Inflammatory macrophage (primary cell): ENCODE measurements around the gene USP24.
"Not testable (repeated sequence)": the region's sequence is repeated elsewhere in the genome, so short reads cannot be mapped to it uniquely, and the experiment has no call there.

Source experiments
- DNase-seq, 2 donors: peaks; one replicate each; pipeline ENCODE4 v3.0.0-alpha.2; 2020 to 2022

Gene USP24

DNA sequence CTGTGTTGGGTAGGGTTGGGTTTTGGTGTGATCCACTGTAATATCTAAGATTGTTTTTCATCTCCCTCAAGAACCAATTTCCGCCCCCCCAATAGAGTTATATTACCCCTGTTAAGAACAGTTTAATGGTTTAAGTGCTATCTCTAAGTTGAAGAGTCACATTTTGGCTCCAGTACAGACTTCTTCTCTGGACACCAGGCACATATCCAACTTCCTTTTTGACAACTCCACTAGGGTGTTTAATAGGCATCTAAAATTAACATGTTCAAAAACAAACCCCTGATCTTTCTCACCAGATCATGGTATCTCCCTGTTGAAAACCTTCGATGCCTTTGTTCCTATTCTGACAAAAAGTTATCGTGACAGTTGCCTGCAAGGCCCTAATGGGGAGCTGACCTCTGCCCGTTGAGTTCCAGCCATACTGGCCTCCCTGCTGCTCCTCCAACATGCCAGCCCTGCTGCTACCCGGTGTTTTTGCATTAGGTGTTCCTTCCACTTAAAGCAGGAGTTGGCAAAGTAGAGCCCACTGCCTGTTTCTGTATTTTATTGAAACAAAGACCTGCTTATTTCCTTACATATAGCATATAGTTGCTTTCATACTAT is 18.6 kb downstream of the USP24 start:
- no peak for DNase-seq

DNA sequence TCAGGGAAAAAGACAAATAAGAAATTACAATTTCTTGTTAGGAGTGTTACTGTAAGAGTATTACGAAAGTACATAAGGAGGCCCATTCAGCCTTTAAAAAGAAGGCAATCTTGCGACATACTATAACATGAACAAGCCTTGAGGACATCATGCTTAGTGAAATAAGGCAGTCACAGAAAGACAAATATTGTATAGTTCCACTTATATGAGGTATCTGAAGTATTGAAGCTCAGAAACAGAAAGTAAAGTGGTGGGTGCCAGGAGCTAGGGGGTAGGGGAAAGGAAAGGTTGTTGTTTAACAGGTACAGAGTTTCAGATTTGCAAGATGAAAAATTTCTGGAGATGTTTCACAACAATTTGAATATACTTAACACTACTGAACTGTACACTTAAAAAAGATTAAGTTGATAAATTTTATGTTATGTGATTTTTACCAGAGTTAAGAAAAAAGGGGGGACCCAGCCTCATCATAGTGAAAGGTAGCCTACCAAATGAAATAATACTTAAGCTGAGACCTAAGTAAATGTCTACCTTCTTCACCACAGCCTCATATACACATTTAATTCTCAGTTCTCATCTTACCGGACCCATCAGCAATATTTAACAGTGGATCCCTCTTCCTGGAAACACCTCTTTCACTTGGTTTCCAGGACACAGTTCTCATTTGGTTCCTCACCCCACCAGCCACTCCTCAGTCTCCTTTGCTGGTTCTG is 19.5 kb downstream of the USP24 start:
- DNase-seq = peak; percentile 66 to 79

DNA sequence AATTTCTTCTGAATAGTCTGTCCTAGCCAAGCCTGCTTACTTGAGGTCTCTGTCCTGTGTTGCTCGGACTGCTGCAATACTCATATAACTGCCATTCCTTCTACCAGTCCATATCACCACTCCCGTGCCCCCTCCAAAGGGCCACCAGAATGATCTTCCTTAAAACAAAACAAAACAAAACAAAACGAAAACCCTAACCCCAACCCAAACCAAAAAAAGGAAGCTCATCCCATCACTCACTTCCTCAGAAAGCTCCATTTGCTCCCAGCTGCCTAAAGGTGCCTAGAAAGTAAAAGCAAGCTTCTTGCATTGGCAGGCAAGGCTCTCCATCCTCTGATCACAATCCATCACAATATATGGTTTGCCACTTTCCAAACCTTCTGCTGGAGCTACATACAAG is 20.3 kb downstream of the USP24 start:
- DNase-seq = peak in 1 of 2 donors; percentile 31

DNA sequence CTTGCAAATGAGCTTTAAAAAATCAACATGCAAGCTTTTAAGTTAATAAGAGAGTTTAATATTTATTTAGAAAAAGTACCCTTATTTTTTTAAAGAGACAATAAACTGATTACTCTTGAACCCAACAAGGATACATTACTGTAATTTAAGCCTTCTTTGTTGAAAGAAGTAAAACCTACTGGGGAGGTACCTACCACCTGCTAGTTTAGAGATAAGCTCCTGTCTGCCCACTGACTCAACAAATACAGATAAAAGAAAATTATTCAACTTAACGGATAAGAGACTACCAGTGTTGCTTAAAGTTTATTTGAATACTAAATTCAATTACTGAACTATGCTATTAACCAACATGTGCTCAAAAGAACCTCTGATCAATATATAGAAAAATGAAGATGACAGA is 23.1 kb downstream of the USP24 start:
- no peak for DNase-seq

DNA sequence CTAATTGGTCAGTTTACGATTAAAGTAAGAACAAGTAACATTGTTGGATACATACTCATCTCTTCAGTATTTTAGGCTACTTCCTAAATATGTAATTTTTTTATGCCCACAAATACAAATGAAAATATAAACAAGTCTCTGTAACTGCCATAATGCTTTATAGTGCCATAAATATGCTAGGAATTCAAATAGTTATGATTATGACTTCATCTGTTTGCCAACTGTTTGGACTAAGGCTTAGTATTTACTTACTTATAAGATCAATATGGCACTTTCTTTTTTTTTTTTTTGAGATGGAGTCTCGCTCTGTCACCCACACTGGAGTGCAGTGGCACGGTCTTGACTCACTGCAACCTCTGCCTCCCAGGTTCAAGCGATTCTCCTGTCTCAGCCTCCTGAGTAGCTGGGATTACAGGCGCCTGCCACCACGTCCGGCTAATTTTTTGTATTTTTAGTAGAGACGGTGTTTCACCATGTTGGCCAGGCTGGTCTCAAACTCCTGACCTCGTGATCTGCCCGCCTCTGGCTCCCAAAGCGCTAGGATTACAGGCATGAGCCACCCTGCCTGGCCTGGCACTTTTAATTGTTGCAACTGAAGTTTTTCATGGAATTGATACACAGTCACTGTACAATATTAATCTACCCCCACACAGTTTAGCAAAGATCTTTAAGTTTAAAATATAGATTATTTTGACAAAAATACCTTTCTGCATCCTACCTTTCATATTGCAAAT is 23.8 kb downstream of the USP24 start:
- not testable (repeated sequence) for DNase-seq

DNA sequence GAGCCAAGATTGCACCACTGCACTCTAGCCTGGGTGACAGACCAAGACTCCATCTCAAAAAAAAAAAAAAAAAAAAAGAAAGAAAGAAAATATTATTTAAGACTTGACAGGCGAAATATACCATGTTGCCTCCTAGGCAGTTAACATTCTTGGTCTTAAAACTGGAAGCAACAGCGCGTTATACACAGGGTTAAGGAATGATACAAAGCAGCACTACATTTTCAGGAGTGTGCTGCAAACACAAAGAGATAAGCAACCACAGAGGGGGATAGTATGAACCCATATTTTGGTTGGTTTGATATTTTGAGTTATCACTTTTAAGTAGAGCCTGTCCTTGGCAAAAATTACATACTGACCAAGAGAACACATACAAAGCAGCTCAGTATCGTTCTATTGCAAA is 25.1 kb downstream of the USP24 start:
- no peak for DNase-seq

DNA sequence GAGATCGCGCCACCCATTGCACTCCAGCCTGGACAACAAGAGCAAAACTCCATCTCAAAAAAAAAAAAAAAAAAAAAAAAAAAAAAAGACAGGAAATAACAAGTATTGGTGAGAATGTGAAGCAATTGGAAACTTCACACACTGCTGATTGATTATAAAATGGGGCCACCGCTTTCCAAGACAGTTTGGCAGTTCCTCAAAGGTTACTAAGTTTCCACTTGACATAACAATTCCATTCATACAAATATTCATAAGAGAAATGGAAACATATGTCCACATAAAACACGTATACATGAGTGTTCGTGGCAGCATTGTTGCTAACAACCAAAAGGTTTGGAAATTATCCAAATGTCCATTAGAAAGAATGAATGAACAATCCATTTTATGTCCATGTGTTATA is 26.3 kb downstream of the USP24 start:
- no peak for DNase-seq

DNA sequence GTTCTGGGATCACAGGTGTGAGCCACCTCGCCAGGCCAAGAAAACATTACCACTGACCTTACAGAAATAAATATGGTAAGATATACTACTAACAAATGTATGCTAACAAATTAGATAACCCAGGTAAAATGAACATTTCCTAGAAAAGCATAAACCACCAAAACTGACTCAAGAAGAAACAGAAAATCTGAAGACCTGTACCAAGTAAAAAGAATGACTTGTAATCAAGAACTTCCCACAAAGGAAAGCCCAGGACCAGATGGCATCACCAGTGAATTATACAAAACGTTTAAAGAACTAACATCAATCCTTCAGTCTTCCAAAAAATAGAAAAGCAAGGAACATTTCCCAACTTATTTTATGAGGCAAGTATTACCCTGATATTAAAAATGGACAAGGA is 29.3 kb downstream of the USP24 start:
- DNase-seq = no peak

DNA sequence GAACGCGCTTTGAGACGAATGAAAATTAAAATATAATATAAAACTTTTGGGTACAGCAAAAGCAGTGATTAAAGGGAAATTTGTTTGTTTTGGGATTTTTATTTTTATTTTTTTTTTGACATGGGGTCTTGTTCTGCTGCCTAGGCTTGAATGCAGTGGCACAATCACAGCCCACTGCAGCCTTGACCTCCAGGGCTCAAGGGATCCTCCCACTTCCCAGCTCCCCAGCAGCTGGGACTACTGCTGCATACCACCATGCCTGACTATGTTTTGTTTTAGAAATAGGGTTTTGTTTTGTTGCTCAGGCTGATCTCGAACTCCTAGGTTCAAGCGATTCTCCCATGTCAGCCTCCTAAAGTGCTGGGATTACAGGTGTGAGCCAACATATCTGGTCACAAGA is 30.3 kb downstream of the USP24 start:
- no peak for DNase-seq

DNA sequence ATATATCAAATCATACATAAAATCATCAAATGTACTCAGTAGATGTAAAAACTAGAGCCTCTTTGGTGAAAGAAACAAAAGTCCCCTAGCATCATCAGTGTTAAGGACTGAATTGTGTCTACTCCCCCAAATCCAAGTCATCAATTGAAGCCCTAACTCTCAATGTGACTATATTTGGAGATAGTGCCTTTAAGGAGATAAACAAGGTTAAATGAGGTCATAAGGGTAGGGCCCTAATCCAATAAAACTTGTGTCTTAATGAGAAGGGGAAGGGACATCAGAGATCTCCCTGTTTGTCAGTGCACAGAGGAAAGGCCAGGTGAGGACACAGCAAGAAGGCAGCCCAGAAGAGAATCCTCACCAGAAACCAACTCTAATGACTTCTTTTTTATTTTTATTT is 33.5 kb downstream of the USP24 start:
- no peak for DNase-seq

DNA sequence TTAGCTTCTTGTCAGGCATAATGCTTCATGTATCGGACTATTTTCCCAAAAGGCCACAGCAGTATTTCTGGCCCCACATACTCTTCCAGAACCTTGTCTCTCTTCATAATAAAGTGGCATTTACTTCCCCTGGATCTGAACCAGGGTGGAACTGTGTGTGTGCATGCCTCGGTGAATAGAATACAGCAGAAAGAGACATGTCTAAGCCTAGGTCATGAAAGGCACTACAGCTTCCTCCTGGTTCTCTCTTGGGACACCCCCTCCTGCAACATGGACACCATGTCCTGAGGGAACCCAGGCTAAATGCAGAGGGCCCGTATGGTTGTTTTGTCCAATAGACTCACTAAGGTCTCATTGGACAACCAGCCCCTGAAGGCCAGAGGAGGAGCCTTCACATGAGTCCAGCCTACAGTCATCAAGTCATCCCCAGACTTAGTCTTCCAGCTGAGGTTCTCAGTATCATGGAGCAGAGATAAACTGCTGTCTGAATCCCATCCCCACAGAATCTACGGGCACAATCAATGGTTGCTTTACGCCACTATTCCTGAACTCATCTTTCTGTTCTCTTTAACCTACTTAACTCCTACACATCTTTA is 35.0 kb downstream of the USP24 start:
- no peak for DNase-seq

DNA sequence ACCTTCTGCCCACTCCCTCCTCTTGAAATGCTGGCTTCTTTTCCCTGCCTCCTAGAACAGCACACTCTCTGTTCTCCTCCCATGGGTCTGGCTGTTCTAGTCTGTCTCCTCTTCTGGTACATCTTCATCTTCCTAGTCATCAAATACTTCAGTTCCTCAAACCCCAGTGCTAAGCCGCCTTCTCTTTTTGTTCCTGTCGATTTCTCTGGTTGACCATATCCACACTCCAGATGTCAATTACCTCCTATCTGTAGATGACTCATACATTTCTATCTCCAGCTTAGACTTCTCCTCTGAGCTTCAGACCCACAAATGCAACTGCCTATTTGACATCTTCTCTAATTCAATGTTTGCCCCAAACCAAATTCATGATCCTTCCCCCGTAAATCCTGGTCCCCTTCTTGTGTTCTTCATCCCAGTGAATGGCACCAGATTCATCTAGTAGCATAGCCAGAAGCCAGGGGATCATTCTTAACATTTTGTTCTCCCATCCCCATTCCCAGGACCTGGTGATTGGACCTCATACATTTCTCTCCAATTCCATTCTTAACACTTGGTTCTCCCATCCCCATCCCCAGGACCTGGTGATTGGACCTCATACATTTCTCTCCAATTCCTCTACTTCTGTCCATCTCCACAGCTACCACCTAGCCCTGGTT is 35.9 kb downstream of the USP24 start:
- DNase-seq = peak; percentile 14 to 20

DNA sequence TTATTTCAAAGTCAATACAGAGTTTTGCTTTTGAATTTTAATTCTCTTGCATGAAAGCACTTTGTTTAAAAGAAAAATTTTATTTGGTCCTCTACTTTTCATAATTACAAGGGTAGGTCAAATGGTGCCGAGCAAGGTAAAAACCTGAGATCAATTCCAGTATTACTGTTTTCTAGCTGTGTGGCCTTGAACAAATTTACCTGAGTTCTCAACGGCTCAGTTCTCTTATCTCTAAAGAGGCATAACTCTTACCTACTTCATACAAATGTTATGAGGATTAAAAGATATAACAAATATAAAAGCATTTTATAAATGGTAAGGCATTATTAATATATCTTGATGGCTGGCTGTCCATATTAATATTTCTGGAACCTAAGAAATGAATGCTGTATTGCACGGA is 42.5 kb downstream of the USP24 start:
- no peak for DNase-seq

DNA sequence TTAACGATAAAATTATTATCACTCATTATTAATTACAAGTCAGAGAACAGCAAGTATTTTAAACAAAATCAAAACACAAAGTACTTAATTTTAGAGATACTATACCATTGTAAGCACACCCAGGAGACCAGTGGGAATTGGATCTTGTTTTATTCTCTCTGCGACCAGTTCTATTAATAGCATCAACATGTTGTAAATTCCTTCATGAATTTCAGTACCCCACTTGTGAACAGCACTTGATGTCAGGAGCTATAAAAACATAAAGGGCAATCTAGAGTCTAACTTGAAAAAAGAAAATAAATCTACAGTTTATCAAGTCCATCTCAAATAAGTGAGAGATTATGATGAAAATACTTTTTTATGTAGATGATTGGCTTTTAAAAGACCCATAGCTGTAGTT is 42.9 kb downstream of the USP24 start:
- no peak for DNase-seq

DNA sequence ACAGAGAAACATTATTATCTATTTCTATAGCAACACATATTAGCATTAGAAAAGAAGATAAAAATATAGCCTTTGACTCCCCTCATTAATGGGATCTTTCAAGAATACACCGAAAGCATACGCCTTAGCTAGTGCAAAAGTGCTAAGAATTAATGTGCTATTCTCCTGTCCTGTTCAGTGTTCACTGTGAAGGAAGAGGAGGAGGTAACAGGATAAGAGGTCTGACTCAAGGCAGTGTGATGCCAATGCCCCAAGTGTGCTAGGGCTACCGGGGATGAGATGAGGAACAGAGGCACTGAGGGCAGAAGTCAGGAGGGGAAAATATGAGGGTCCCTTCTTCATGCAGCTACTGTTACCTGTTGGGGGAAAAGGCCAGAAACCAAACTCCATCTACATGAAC is 43.5 kb downstream of the USP24 start:
- DNase-seq = no peak

DNA sequence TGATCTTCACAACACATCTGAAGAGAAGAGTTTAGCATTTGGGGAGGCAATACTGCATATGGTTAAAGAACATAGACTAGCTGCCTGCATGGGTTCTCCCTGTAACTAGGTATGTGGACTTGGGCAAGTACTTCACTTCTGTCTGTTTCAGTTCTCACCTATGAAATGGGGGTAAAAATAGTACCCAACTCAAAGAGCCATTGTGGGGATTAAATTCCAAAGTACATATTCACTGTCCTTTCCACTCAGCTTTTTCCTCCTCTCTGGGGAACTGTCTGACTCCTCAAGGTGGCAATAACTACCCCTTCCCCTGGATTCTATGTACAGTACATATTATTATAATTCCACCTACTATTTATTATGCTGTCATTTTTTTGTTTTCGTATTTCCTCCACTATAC is 44.7 kb downstream of the USP24 start:
- DNase-seq = no peak

DNA sequence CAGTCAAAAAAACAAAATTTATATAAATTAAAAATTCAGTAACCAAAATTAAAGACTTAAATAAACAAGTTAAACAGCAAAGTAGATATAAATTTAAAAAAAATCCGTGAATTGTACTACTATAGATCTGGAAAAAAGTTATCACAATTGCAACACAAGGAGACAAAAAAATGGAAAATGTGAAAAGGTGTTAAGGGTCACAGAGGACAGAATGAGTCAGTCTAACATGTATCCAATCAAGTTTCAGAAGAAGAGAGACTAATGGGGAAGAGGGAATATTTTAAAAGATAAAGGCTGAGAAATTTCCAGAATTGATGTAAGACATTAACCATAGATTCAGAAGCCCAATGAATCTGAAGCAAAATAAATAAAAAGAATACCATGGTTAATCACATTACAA is 46.0 kb downstream of the USP24 start:
- DNase-seq = no peak

DNA sequence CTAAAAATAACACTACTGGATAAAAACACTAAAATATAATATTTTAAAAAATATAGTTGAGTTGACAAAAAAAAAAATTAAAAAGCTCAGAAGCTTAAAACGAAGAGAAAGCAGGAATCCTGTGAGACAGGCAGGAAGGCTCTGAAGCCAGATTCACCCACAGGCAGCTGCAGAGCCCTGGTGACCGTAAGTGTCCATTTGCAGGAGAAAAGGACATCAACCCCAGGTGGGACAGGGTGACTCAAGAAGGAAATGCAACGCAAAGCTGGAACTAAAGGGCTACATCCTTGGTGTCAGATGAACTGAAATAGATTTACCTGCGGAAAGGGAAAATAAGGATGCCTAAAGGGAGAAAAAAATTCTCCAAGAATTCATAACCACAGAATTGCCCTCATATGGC is 46.8 kb downstream of the USP24 start:
- no peak for DNase-seq

DNA sequence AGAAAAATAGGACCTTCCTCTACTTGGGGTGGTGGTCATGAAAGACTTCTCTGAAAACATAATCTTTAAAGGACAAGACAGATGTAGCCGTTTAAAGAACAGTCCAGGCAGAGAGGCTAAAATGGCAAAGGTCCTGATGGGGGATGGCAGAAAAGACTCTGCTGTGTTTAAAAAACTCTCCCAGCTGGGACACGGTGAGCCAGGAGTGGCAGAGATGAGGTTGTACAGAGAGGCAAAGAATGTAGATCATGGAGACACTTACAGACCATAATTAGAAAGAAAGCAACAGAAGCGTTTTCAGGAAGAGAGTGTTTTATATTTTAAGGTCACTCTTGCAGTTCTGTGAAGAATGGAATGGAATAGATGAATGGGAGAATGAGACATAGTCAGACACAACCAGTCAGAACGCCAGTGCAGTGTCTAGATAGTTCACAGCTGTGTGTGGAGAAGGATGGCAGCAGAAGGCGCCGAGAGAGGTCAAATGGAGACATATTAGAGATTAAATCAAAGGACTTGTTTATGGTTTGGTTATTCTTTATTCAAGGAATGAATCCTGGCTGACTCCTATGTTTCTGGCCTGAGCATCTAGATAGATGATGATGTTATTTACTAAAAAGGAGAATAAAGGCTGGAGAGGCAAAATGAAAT is 47.8 kb downstream of the USP24 start:
- no peak for DNase-seq

DNA sequence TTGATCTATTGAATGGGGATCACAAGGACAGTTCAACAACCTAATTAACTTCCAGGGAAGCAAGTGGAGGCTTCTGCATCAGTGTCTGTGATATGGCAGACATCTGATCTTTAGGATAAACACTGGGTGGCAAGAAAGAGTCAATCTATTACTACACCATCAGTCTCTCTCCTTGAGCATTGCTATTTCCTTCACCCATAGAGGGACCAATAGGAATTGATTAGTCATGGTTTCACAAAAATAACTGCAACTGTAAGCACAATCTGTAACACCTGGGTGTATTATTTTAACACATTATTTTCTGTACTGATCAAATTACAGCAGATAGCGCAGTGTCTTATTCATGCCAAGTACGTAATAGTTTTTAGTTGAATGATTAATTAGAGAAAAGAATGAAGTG is 50.3 kb downstream of the USP24 start:
- no peak for DNase-seq

DNA sequence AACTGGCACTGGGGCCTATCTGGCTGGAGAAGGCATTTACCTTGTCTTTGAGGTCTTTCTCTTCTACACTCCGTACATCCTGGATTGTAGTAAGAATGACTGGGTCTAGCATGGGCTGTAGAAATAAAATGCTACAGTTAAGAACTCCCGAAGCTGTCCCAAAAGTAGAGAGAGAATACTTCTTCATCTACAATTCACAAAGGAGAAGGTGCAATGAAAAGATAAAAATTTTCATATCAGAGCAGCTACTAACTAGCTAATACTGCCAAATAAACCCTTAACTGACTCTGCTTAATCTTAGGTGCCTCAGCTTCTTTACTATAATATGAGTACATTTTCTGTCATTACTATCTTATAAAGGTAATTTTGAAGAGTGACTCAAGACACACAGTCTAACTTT is 55.6 kb downstream of the USP24 start:
- DNase-seq = no peak

DNA sequence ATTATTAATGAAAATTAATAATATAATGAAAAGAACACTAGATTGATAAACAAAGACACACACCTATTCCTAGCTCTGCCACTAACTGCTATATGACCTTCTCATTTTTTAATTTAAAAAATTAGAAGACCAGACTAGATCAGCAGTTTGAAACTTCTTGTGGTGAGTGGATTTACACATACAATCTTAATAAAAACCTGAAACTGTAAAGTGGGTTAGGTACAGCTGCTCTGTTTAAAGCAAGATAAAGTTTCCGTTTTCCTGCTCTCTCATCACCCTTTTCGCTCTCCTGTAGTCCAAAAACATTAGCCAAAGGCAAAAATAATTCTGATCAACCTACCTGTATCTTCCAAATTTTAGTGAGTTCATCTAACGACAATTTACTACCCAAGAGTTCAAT is 58.6 kb downstream of the USP24 start:
- DNase-seq = no peak

DNA sequence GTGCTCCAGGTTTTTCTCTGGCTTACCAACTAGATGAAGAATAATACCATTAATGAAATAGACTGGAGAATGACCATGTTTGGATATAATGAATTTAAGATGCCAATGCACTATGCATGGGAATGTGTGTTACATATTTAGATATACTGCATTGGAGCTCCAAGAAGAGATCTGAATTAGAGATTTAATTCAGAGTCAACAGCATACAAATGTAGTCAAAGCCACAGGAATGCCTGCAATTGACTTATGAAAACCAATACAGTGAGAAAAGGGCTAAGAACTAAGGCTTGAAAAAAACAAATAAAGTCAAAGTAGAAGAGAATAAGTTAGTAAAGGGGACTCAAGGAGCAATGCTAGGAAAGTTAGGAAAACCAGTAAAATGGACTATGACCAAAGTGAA is 59.1 kb downstream of the USP24 start:
- DNase-seq = no peak
